Left ventricle myocardium superior (tissue), 1 donor: ENCODE data around the gene PROM1. TPM values are rescaled to one million over a fixed set of nuclear protein-coding genes. Genes with fewer than 3 reads are reported as not detected.
A peak's percentile ranks its signal among the peaks of the same experiment; 100 is the strongest.

Source experiments
- ATAC-seq: fragments of 200-7000 bp; cut with Tn5 transposase; one replicate; pipeline ENCODE4 v1.9.1; 2020; ENCODE audit warnings: mild to moderate bottlenecking, moderate library complexity
- DNase-seq: peaks from one replicate; pipeline ENCODE4 v3.0.0-alpha.2; 2020
- intact Hi-C: fragments of 100-400 bp; cut with micrococcal nuclease; formaldehyde crosslinking; loops from one replicate; pipeline ENCODE4 v1.11.0; 2022
- total RNA-seq: library from RNA; stranded (reverse); fragmentation: NEBNext Ultra II Directional; extraction: Animal tissue kit (Norgen Biotek cat#: 25700); gene quantifications from one replicate; pipeline ENCODE4 v1.2.1, GENCODE V29; 2021
- donor health status: DM: no; HTN: yes; CAD: no; lungs with severe emphysema.

The PROM1 gene
- total RNA-seq, 1 donor from 2014 or later = 3.2 TPM

DNA sequence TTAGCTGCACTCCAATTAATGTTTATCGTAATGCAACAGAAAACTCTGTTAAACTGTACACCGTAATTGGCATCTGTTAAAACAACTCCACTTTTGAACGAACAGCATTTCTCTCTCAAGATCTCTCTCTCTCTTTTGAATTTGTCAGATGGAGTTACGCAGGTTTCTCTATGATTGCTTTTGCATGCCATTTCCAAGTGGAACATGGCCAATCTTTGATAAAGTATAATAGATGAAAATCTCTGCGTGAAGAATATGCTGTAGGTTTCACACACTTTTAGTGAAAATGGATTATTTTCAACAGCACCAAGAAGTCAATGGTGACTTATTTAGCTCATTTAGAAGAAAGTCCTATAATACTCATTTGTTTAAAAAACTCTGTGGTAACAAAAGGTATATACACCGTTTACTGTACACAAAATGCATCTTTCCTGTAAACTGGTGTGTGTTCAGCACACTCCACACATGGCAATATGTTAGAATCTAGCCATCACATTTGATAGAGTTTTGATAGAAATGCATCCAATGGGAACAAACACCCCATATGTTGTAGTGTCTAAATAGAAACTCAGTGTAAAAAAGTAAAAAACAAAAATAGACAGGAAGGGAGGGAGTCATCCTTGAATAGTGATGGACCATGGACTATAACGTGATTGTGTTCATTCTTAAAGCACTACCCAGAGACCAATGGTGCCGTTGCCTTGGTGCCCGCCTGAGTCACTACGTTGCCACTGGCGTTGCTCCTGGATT, 115.1 kb downstream of the PROM1 start:
- intact Hi-C loops = no loop called here

DNA sequence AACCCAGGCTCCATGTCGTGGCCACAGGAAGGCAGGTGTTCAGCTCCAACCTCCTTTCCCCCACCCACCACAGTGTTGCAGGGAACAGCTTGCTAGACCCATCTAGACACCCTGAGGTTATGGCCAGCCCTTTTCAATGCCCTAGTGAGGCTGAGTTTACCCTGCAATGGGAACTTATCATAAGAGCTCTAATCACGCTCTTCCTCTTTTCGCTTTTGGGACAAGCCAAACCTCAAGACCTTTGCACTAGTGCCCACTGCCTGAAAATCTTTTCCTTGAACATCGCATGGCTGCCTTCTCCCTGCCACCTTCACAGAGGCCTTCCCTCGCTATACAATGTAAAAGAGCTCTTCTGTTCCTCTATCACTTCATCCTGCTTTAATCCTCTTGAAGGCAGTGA, 118.5 kb downstream of the PROM1 start:
- ATAC-seq (no peak), DNase-seq (no peak)
- intact Hi-C loops = no loop called here

More for the DNA sequence above, 115.1 kb downstream of the PROM1 start:
- DNase-seq (no peak), ATAC-seq (no peak)

DNA sequence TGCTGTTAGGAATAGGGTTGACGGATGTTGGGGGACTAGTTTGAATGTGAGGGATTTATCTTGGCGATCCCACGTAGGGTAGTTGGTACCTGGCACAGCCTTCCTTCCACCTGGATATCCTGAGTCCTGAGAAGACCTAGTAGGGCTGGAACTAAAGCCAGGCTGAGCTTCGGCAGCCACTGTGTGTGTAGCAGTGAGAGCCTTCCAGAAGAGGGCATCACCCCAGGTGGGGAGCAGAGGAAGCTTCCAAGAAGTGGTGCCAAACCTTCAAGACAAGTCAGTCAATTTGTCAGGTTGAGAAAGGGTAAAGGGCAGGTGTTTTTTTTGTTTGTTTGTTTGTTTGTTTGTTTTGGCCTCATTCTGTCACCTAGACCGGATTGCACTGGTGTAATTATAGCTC, 119.7 kb downstream of the PROM1 start:
- no peak for ATAC-seq
- intact Hi-C loops = no loop called here
- no peak for DNase-seq

GRCh38 chr4:15963576-15963975, 120.2 kb downstream of the PROM1 start:
- peak; percentile 26 for ATAC-seq
- intact Hi-C loops = no loop called here
- no peak for DNase-seq

DNA sequence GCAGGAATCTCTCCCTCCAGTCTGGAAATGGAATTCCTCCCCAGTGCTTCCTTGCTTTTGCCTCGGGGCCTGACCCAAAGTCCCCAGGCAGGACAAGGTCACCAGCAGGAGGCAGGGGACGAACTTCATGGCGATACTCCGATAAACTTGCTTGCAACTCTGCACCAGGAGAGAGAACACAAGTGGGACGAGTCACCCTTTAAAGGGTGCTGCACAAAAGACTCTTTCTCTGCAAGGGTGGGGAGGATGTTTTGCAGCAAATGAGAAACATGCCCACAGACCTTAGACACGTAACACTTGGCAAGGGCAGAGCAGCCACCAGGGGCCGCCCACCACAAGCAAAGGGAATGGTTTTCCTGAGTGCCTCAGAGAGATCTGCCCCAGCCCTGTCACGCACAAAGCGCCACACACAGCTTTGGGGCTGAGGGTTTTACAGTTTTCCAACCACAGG, 120.8 kb downstream of the PROM1 start, which contains the start of gene FGFBP2:
FGFBP2 (minus strand) TSS at position 175 of the 451 bp plus-strand sequence; CDS start at position 129, 46 bp downstream.
- ATAC-seq (peak; percentile 81), DNase-seq (peak; percentile 57)
- intact Hi-C loops = no loop called here

GRCh38 chr4:15961781-15962510, 121.9 kb downstream of the PROM1 start:
- intact Hi-C loops = no loop called here
- ATAC-seq (peak; percentile 67), DNase-seq (no peak)

DNA sequence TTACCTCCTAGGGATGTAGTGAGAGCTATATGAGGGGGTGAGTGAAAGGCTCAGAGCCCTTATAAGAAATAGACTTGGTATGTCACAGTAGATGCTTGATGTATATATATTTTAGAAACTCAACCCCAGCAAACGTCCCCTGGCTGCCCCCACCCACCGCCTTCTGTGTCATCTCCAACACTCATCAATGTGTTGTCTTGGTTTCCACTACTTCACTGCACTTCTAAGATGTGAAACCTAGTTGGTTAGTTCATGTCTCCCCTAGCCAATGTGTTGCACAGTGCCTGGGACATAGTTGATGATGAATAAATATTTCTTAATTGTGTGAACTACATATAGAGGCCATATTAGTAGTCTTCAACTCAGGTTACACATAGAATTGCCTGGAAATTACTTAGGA, 125.3 kb downstream of the PROM1 start:
- intact Hi-C loops = loop anchor here (10.0 kb wide), 1 partner anchor 224 kb away; no protein-coding TSS in a partner anchor
- DNase-seq (no peak), ATAC-seq (no peak)

DNA sequence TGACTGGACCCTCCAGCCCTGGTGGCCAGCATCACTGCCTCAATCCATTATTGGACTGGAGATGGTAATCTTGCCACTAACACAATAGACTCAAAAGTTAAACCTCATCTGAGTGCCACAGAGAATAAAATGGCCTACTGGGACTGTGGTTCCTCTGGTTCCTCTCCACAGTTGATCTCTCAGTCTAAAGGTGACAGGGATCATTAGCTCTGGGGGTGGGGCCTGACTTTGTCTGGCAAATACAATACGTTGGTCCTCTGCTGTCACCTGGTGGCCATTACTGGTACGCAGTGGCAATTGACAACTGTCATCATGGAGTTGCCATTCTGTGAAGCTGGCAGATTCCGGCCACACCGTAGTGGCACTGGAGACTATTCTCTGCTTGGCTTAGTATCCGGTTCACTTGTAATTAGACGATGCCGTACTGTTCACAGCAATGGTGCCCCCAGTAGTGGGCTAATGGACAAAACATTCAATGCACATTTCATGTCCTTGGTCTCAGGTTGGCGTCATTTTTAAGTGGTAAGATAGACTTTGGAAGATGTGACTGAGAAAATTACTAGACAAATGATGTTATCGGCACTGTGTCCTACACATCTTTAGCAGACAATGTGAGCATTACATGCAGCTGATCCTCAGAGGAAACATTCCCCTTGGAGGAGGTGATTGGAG, 127.5 kb downstream of the PROM1 start:
- ATAC-seq = peak; percentile 89
- peak; percentile 75 for DNase-seq
- intact Hi-C loops = loop anchor here (10.0 kb wide), 1 partner anchor 222 kb away; no protein-coding TSS in a partner anchor

DNA sequence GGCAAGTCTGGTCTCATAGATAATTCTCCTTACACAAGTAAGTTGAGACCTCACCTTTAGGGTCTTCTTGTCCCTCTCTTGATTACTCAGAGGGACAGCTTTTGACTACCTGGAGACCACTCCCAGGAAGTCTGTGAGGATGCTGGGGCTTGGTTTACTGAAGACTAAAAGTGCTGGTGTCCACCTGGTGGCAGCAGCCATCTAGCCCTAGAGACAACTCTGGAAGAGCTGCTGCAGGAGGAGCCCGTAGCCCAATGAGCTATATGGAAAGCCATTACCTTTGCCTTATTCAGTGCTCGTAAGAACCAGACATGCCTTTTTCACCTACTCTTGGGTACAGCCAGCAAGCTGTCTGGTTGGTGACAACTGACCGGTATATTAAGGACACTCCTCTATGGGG, 128.2 kb downstream of the PROM1 start:
- no peak for ATAC-seq
- no peak for DNase-seq
- intact Hi-C loops = loop anchor here (10.0 kb wide), 1 partner anchor 221 kb away; no protein-coding TSS in a partner anchor

GRCh38 chr4:15953625-15954024, 130.2 kb downstream of the PROM1 start:
- intact Hi-C loops = loop anchor here (10.0 kb wide), 1 partner anchor 219 kb away; no protein-coding TSS in a partner anchor
- no peak for DNase-seq
- ATAC-seq = no peak

DNA sequence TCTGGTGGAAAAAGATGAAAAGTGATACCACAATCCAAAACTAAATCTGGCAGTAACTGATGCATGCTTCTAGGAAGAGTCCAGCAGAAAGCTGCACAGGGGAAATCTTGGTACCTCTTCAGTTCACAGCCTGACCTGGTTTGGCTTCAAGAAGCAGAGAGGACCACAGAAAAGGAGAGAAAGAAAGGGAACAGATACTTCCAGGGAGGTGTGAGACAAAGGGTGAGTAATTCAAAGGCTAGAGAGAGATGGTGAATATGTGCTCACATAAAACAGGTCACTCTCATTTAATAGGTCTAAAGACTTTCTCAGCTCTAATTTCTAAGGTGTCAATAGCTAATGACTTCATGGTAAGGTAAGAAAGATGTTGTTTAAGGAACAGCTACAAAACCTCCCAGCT, 132.0 kb downstream of the PROM1 start:
- DNase-seq = no peak
- intact Hi-C loops = loop anchor here (10.0 kb wide), 1 partner anchor 217 kb away; no protein-coding TSS in a partner anchor
- no peak for ATAC-seq

DNA sequence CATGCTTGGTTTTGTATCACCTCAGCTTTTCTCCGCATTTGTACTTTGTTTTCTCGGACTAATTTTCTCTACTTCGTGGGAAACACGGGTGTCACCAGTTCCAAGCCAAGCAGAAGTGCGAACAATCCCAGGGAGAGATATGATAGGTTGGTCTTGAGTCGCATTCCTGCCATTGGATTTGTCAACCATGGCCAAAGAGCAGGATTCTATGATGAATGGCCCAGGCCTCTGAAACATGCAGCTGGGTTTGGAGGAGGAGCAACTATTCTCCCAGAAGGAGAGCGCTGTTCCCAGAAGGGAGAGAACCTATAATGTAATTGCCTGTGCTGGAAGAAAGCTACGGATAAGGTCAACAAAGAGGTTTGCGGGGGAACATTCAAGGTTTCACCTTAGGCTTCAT, 135.0 kb downstream of the PROM1 start:
- DNase-seq = no peak
- ATAC-seq = no peak
- intact Hi-C loops = no loop called here

DNA sequence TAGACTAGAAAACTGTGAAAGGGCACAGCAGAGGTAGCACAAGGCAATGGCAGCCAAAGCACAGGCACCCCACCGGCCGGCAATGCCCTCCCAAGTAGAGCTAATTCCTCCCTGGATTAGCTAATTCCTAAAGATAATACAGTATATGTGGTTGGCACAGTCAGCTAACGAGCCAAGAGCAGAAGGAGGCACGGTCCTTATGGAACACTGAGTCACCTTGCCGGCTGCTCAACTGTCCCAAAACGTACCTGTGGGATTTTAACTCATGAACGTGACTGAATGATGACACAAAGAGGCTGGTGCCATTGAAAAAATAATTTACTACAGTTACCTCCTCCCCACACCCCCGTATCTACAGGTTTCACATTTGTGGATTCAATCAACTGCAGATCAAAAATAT, 136.1 kb downstream of the PROM1 start:
- ATAC-seq = no peak
- DNase-seq = no peak
- intact Hi-C loops = no loop called here

GRCh38 chr4:15945516-15945915, 138.3 kb downstream of the PROM1 start:
- DNase-seq (no peak), ATAC-seq (no peak)
- intact Hi-C loops = no loop called here

- DNase-seq (no peak), ATAC-seq (no peak)
- intact Hi-C loops = no loop called here
Observed at GRCh38 chr4:15944895-15945294, 138.9 kb downstream of the PROM1 start.

GRCh38 chr4:15942283-15942682, 141.5 kb downstream of the PROM1 start:
- ATAC-seq (no peak), DNase-seq (no peak)
- intact Hi-C loops = no loop called here

GRCh38 chr4:15938640-15939039, 145.2 kb downstream of the PROM1 start, which contains the start of gene FGFBP1:
TSS of gene FGFBP1 (minus strand) at chr4:15938740. CDS start at chr4:15936632, 2,108 bp downstream.
- ATAC-seq (no peak), DNase-seq (no peak)
- intact Hi-C loops = no loop called here

GRCh38 chr4:15938182-15938581, 145.6 kb downstream of the PROM1 start:
- intact Hi-C loops = no loop called here
- ATAC-seq (no peak), DNase-seq (no peak)

DNA sequence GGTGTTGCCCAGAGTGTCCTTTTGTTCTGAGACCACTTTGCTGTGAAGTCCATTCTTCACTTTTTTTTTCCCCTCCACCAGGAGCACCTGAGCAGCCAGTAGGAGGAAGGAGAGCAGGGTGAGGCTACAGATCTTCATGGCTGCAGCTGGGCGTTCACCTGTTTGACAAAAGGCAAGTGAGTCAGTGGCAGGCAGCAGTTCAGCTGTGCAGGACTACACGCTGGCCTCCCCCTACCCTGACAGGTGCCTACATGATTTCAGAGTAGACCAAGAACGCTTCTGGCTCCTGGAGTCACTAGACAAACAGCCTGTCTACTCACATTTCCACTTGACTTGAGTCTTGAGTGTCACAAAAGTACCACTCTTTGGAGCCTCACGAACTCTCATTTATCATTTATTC, 147.3 kb downstream of the PROM1 start:
- ATAC-seq (no peak), DNase-seq (no peak)
- intact Hi-C loops = no loop called here
